H9 (cell line): Measurements from ENCODE around the gene DAPK2. TPM values are rescaled to one million over a fixed set of nuclear protein-coding genes. Genes with fewer than 3 reads are reported as not detected.

ENCODE experiments used
- DNase-seq: peaks from one replicate; pipeline ENCODE4 v3.0.0-alpha.2; 2017
- H2AFZ ChIP-seq: one replicate; pipeline ENCODE4 v1.6.1; 2013; ENCODE audit warnings: mild to moderate bottlenecking, low read length, control low read depth, moderate library complexity
- H2AK5ac ChIP-seq: 2 replicates; pipeline ENCODE4 v1.6.1; 2013; ENCODE audit warnings: low read length, control low read depth, mixed read lengths; ENCODE audit not compliant: insufficient read length
- H2BK120ac ChIP-seq: one replicate; pipeline ENCODE4 v1.6.1; 2013; ENCODE audit warnings: low read depth, mild to moderate bottlenecking, low read length, control low read depth, inconsistent platforms; ENCODE audit not compliant: poor library complexity, severe bottlenecking
- H2BK12ac ChIP-seq: 2 replicates; pipeline ENCODE4 v1.6.1; 2013; ENCODE audit warnings: low read length, control low read depth, mixed read lengths, low read depth; ENCODE audit not compliant: insufficient read length
- H2BK15ac ChIP-seq: 2 replicates; pipeline ENCODE4 v1.6.1; 2013; ENCODE audit warnings: low read depth, low read length, control low read depth
- H2BK20ac ChIP-seq: one replicate; pipeline ENCODE4 v1.6.1; 2013; ENCODE audit warnings: low read depth, mild to moderate bottlenecking, low read length, control low read depth, inconsistent platforms; ENCODE audit not compliant: poor library complexity, severe bottlenecking
- H2BK5ac ChIP-seq: 2 replicates; pipeline ENCODE4 v1.6.1; 2013; ENCODE audit warnings: low read length, control low read depth, mixed read lengths; ENCODE audit not compliant: insufficient read length
- H3K14ac ChIP-seq: 2 replicates; pipeline ENCODE4 v1.6.1; 2013; ENCODE audit warnings: low read length, control low read depth; ENCODE audit not compliant: insufficient read depth
- H3K18ac ChIP-seq: 2 replicates; pipeline ENCODE4 v1.6.1; 2013; ENCODE audit warnings: low read depth, mild to moderate bottlenecking, mixed read lengths, low read length, control low read depth; ENCODE audit not compliant: insufficient read length
- H3K23ac ChIP-seq: 2 replicates; pipeline ENCODE4 v1.6.1; 2013; ENCODE audit warnings: low read length, control low read depth, mixed read lengths, low read depth; ENCODE audit not compliant: insufficient read length
- H3K23me2 ChIP-seq: 2 replicates; pipeline ENCODE4 v1.6.1; 2013; ENCODE audit warnings: low read depth, mild to moderate bottlenecking, mixed read lengths, low read length, control low read depth; ENCODE audit not compliant: insufficient read length, poor library complexity, severe bottlenecking
- H3K27ac ChIP-seq: 2 replicates; pipeline ENCODE4 v1.5.1; 2013; ENCODE audit warnings: low read length, control low read depth, mixed read lengths, low read depth; ENCODE audit not compliant: insufficient read length
- H3K27me3 ChIP-seq: 2 replicates; pipeline ENCODE4 v1.6.1; 2013; ENCODE audit warnings: low read length, control low read depth, inconsistent platforms; ENCODE audit not compliant: insufficient read depth
- H3K4ac ChIP-seq: 2 replicates; pipeline ENCODE4 v1.6.1; 2013; ENCODE audit warnings: low read depth, mild to moderate bottlenecking, control low read depth, inconsistent platforms, low read length, moderate library complexity
- H3K4me1 ChIP-seq: 2 replicates; pipeline ENCODE4 v1.6.1; 2013; ENCODE audit warnings: low read length, control low read depth, inconsistent platforms; ENCODE audit not compliant: insufficient read depth
- H3K4me2 ChIP-seq: 2 replicates; pipeline ENCODE4 v1.6.1; 2013; ENCODE audit warnings: low read length, control low read depth, mixed read lengths; ENCODE audit not compliant: insufficient read length, insufficient read depth
- H3K56ac ChIP-seq: 2 replicates; pipeline ENCODE4 v1.6.1; 2013; ENCODE audit warnings: low read depth, mild to moderate bottlenecking, mixed read lengths, low read length, control low read depth; ENCODE audit not compliant: insufficient read length
- H3K79me1 ChIP-seq: 2 replicates; pipeline ENCODE4 v1.6.1; 2013; ENCODE audit warnings: low read depth, mild to moderate bottlenecking, moderate library complexity, low read length, control low read depth, inconsistent platforms; ENCODE audit not compliant: insufficient read depth, poor library complexity, severe bottlenecking
- H3K79me2 ChIP-seq: 2 replicates; pipeline ENCODE4 v1.6.1; 2013; ENCODE audit warnings: low read length, control low read depth, inconsistent platforms; ENCODE audit not compliant: insufficient read depth
- H3K9ac ChIP-seq: 2 replicates; pipeline ENCODE4 v1.6.1; 2013; ENCODE audit warnings: low read length, control low read depth, mixed read lengths; ENCODE audit not compliant: insufficient read length; ENCODE audit errors: extremely low read depth
- H3K9me3 ChIP-seq: one replicate; pipeline ENCODE4 v1.6.1; 2013; ENCODE audit warnings: low read depth, low read length, inconsistent platforms; ENCODE audit not compliant: control insufficient read depth
- H3T11ph ChIP-seq: one replicate; pipeline ENCODE4 v1.6.1; 2013; ENCODE audit warnings: mild to moderate bottlenecking, low read length, control low read depth, inconsistent platforms
- H4K20me1 ChIP-seq: one replicate; pipeline ENCODE4 v1.6.1; 2013; ENCODE audit not compliant: control insufficient read depth, insufficient read length, insufficient read depth
- H4K5ac ChIP-seq: 2 replicates; pipeline ENCODE4 v1.6.1; 2013; ENCODE audit warnings: low read depth, mild to moderate bottlenecking, mixed read lengths, low read length, control low read depth; ENCODE audit not compliant: insufficient read length
- H4K8ac ChIP-seq: replicated peaks from 2 replicates; pipeline ENCODE4 v1.6.1; 2013; ENCODE audit warnings: low read length, control low read depth, mixed read lengths, low read depth; ENCODE audit not compliant: insufficient read length
- H4K91ac ChIP-seq: 2 replicates; pipeline ENCODE4 v1.6.1; 2013; ENCODE audit warnings: low read depth, mild to moderate bottlenecking, moderate library complexity, mixed read lengths, low read length, control low read depth; ENCODE audit not compliant: insufficient read length
- H3K27ac Mint-ChIP-seq, 3 experiments: 2 replicates in 2 of 3; 3 replicates in 1 of 3; pipeline ENCODE4 v1.8.0; 2020 to 2021; ENCODE audit warnings: mixed read lengths in 3 of 3, mild to moderate bottlenecking in 1 of 3, moderate library complexity in 1 of 3
- H3K27me3 Mint-ChIP-seq: 2 replicates; pipeline ENCODE4 v1.8.0; 2021; ENCODE audit warnings: low read depth, mild to moderate bottlenecking, moderate library complexity, mixed read lengths
- H3K36me3 Mint-ChIP-seq, 3 experiments: 2 replicates in 2 of 3; 3 replicates in 1 of 3; pipeline ENCODE4 v1.8.0; 2020 to 2021; ENCODE audit warnings: low read depth in 3 of 3, mixed read lengths in 3 of 3; ENCODE audit not compliant: insufficient read depth in 1 of 3
- H3K4me1 Mint-ChIP-seq, 2 experiments: 2 replicates each; pipeline ENCODE4 v1.8.0; 2020; ENCODE audit warnings: mixed read lengths in 2 of 2
- H3K4me3 Mint-ChIP-seq, 2 experiments: 2 replicates in 1 of 2; 3 replicates in 1 of 2; pipeline ENCODE4 v1.8.0; 2020 to 2021; ENCODE audit warnings: mild to moderate bottlenecking in 2 of 2, mixed read lengths in 2 of 2, moderate library complexity in 1 of 2
- H3K9me3 Mint-ChIP-seq, 2 experiments: 2 replicates in 1 of 2; 3 replicates in 1 of 2; pipeline ENCODE4 v1.8.0; 2020; ENCODE audit warnings: mild to moderate bottlenecking in 2 of 2, mixed read lengths in 2 of 2, moderate library complexity in 1 of 2
- CTCF ChIP-seq: fragments of 200-600 bp; sonication (generic); conservative IDR thresholded peaks from 3 replicates; pipeline ENCODE4 v1.8.0; 2021; ENCODE audit warnings: antibody characterized with exemption, mild to moderate bottlenecking
- WGBS: extraction: QIAGEN DNeasy Blood & Tissue Kit; methylation state at CpG from one replicate; pipeline ENCODE4 v1.1.7; 2013; ENCODE audit warnings: missing lambda C conversion rate, low lambda C conversion rate, mixed read lengths; ENCODE audit not compliant: insufficient read length; ENCODE audit errors: extremely low coverage; 5-methylcytosine and 5-hydroxymethylcytosine counted together
- total RNA-seq: library from RNA; stranded (reverse); gene quantifications from 2 replicates; pipeline ENCODE4 v1.2.1, GENCODE V29; 2021

DAPK2 gene
- total RNA-seq, 1 experiment from 2014 or later: 3.5 TPM

- H3K18ac ChIP-seq: no peak overlapping the region
- H2AK5ac ChIP-seq: no peak overlapping the region
- no peak overlapping the region for H3K4me2 ChIP-seq
- H3K23me2 ChIP-seq: no peaks in the 10 kb centered on the region
- H3K56ac ChIP-seq: no peak overlapping the region
- H3K79me2 ChIP-seq: no peaks in the 10 kb centered on the region
- no peak overlapping the region for H3K27ac ChIP-seq
- no CpG with 5 or more reads among the region's 15 CpGs for WGBS
- no peak overlapping the region for H2BK15ac ChIP-seq
- TF ChIP-seq CTCF: no peak
- H3K9me3 ChIP-seq: no peaks in the 10 kb centered on the region
- no peak overlapping the region for H2BK120ac ChIP-seq
- no peaks in the 10 kb centered on the region for H3K9me3 Mint-ChIP-seq
- no peak overlapping the region for H2BK12ac ChIP-seq
- no peaks in the 10 kb centered on the region for H3K79me1 ChIP-seq
- no peak for DNase-seq
- no peak overlapping the region for H2BK5ac ChIP-seq
- no peak overlapping the region for H3K23ac ChIP-seq
- no peak overlapping the region for H3K9ac ChIP-seq
- H2BK20ac ChIP-seq: no peak overlapping the region
- H3K4me3 Mint-ChIP-seq: no peak overlapping the region
- no peak overlapping the region for H3K4ac ChIP-seq
- no peaks in the 10 kb centered on the region for H3K4me1 ChIP-seq
- no peak overlapping the region for H3K14ac ChIP-seq
- peaks cover 0 to 3% (median 0%) of the 10 kb centered on the region in 3 experiments; a peak in 1 of 7 replicates for H3K36me3 Mint-ChIP-seq
- H3K27me3 Mint-ChIP-seq: no peaks in the 10 kb centered on the region
- H2AFZ ChIP-seq: no peak overlapping the region
- no peaks in the 10 kb centered on the region for H3K27me3 ChIP-seq
- H4K5ac ChIP-seq: no peak overlapping the region
- no peak overlapping the region for H4K91ac ChIP-seq
- no peaks in the 10 kb centered on the region for H4K20me1 ChIP-seq
- H4K8ac ChIP-seq: no peak overlapping the region
- H3K4me1 Mint-ChIP-seq: peaks cover 23 to 37% of the 10 kb centered on the region in 2 experiments
- no peak overlapping the region for H3K27ac Mint-ChIP-seq
- H3T11ph ChIP-seq: no peak overlapping the region
Observed at GRCh38 chr15:63912061-63912615, 134.1 kb downstream of the DAPK2 start.
